H1 (cell line): Measurements from ENCODE around the gene HSP90B1. TPM values are rescaled to one million over a fixed set of nuclear protein-coding genes. Genes with fewer than 3 reads are reported as not detected.
A peak's percentile ranks its signal among the peaks of the same experiment; 100 is the strongest.

Experiments
- CTCF ChIA-PET: fragments of 300-600 bp; sonication (Branson Sonifier 250); formaldehyde crosslinking; loops from one replicate; lab custom pipeline; 2021; ENCODE audit not compliant: partially characterized antibody; lab: Charles Lee
- POLR2A ChIA-PET: fragments of 300-600 bp; sonication (Branson Sonifier 250); formaldehyde crosslinking; loops from one replicate; lab custom pipeline; 2021; ENCODE audit warnings: inconsistent platforms; ENCODE audit not compliant: partially characterized antibody; lab: Charles Lee
- DNase-seq, 2 experiments: peaks; one replicate each; pipeline versions ENCODE4 v3.0.0 to v3.0.0-alpha.2; 2010 to 2022; ENCODE audit warnings: low spot score in 2 of 2, low read depth in 1 of 2, mixed read lengths in 1 of 2
- FAIRE-seq: peaks from 2 replicates; lab custom pipeline; 2011; peaks lifted over from hg19 to GRCh38; lab: Jason Lieb, UNC
- H2AFZ ChIP-seq: 2 replicates; pipeline ENCODE4 v1.8.1; 2012; ENCODE audit warnings: low read length, inconsistent platforms
- H2AK5ac ChIP-seq: 2 replicates; pipeline ENCODE4 v1.6.1; 2013; ENCODE audit warnings: low read depth, low read length
- H2BK120ac ChIP-seq: replicated peaks from 2 replicates; pipeline ENCODE3; 2013; ENCODE audit warnings: low read depth, low read length, inconsistent platforms
- H2BK12ac ChIP-seq: 2 replicates; pipeline ENCODE4 v1.6.1; 2013; ENCODE audit warnings: low read depth, low read length
- H2BK15ac ChIP-seq: 2 replicates; pipeline ENCODE4 v1.6.1; 2013; ENCODE audit warnings: low read length
- H2BK20ac ChIP-seq: 2 replicates; pipeline ENCODE4 v1.6.1; 2013; ENCODE audit warnings: low read length
- H2BK5ac ChIP-seq: 2 replicates; pipeline ENCODE4 v1.6.1; 2013; ENCODE audit warnings: low read depth, low read length
- H3K14ac ChIP-seq: 2 replicates; pipeline ENCODE4 v1.6.1; 2013; ENCODE audit warnings: inconsistent platforms; ENCODE audit not compliant: insufficient read length
- H3K18ac ChIP-seq: 2 replicates; pipeline ENCODE4 v1.6.1; 2013; ENCODE audit warnings: low read length; ENCODE audit errors: extremely low read depth
- H3K23ac ChIP-seq: 2 replicates; pipeline ENCODE4 v1.6.1; 2013; ENCODE audit warnings: inconsistent platforms; ENCODE audit not compliant: insufficient read length
- H3K23me2 ChIP-seq: 2 replicates; pipeline ENCODE4 v1.6.1; 2013; ENCODE audit warnings: low read depth, low read length
- H3K27ac ChIP-seq: 2 replicates; pipeline ENCODE4 v1.6.1; 2011; ENCODE audit warnings: low read depth, low read length, inconsistent platforms
- H3K27me3 ChIP-seq, 4 experiments: replicated peaks in 1 of 4; 1 replicate in 1 of 4; 2 replicates in 3 of 4; pipeline versions ENCODE4 v1.6.1 to v1.8.1; 2011 to 2013; ENCODE audit warnings: low read length in 3 of 4, mild to moderate bottlenecking in 3 of 4, inconsistent platforms in 2 of 4, mixed read lengths in 2 of 4, moderate library complexity in 1 of 4; ENCODE audit not compliant: control insufficient read depth in 3 of 4, insufficient read depth in 3 of 4; ENCODE audit errors: extremely low read depth in 1 of 4
- H3K36me3 ChIP-seq, 4 experiments: 2 replicates each; pipeline versions ENCODE4 v1.6.1 to v1.8.1; 2011 to 2013; ENCODE audit warnings: mild to moderate bottlenecking in 4 of 4, low read length in 3 of 4, moderate library complexity in 2 of 4, control low read depth in 1 of 4, inconsistent platforms in 1 of 4; ENCODE audit not compliant: insufficient read depth in 4 of 4, control insufficient read depth in 2 of 4
- H3K4ac ChIP-seq: replicated peaks from 2 replicates; pipeline ENCODE3; 2013; ENCODE audit warnings: low read length, low read depth, mixed read lengths, inconsistent platforms; ENCODE audit not compliant: insufficient read length
- H3K4me1 ChIP-seq, 4 experiments: replicated peaks in 1 of 4; 1 replicate in 1 of 4; 2 replicates in 3 of 4; pipeline versions ENCODE4 v1.6.1 to v1.8.1; 2011 to 2013; ENCODE audit warnings: low read length in 3 of 4, inconsistent platforms in 2 of 4, mixed read lengths in 1 of 4; ENCODE audit not compliant: insufficient read depth in 4 of 4, control insufficient read depth in 3 of 4
- H3K4me2 ChIP-seq, 2 experiments: 2 replicates each; pipeline versions ENCODE4 v1.6.1 to v1.8.1; 2011 to 2013; ENCODE audit warnings: low read depth in 2 of 2, low read length in 2 of 2, control low read depth in 1 of 2, inconsistent platforms in 1 of 2, mild to moderate bottlenecking in 1 of 2; ENCODE audit not compliant: insufficient read depth in 1 of 2
- H3K4me3 ChIP-seq, 4 experiments: fragments of 200-600, 300-600 bp in 1 of 4; sonication (generic), shearing (Covaris generic), sonication (Bioruptor Twin) in 1 of 4; 2 replicates each; pipeline versions ENCODE4 v1.5.1 to v1.8.1; 2011 to 2016; ENCODE audit warnings: low read length in 4 of 4, low read depth in 3 of 4, control low read depth in 2 of 4, inconsistent platforms in 2 of 4, mild to moderate bottlenecking in 2 of 4, mixed read lengths in 1 of 4, moderate library complexity in 1 of 4; ENCODE audit not compliant: insufficient read depth in 2 of 4; ENCODE audit errors: extremely low read depth in 1 of 4
- H3K56ac ChIP-seq: replicated peaks from 2 replicates; pipeline ENCODE3; 2013; ENCODE audit warnings: low read depth, mild to moderate bottlenecking, mixed read lengths, low read length, inconsistent platforms; ENCODE audit not compliant: insufficient read length
- H3K79me1 ChIP-seq: 2 replicates; pipeline ENCODE4 v1.6.1; 2013; ENCODE audit warnings: low read depth, low read length, control low read depth
- H3K79me2 ChIP-seq, 2 experiments: 2 replicates each; pipeline versions ENCODE4 v1.6.1 to v1.8.1; 2012 to 2013; ENCODE audit warnings: low read length in 2 of 2, mild to moderate bottlenecking in 2 of 2, inconsistent platforms in 1 of 2; ENCODE audit not compliant: insufficient read depth in 2 of 2, control insufficient read depth in 1 of 2
- H3K9ac ChIP-seq, 4 experiments: replicated peaks in 1 of 4; 1 replicate in 1 of 4; 2 replicates in 3 of 4; pipeline versions ENCODE4 v1.6.1 to v1.8.1; 2011 to 2013; ENCODE audit warnings: low read depth in 3 of 4, low read length in 3 of 4, control low read depth in 2 of 4, mild to moderate bottlenecking in 2 of 4, moderate library complexity in 2 of 4, inconsistent platforms in 1 of 4; ENCODE audit errors: extremely low read depth in 1 of 4
- H3K9me3 ChIP-seq, 2 experiments: 2 replicates each; pipeline versions ENCODE4 v1.6.1 to v1.8.1; 2012 to 2013; ENCODE audit warnings: mild to moderate bottlenecking in 2 of 2, moderate library complexity in 2 of 2, control low read depth in 1 of 2, inconsistent platforms in 1 of 2, low read depth in 1 of 2, low read length in 1 of 2, mixed read lengths in 1 of 2; ENCODE audit not compliant: insufficient read depth in 2 of 2
- H4K20me1 ChIP-seq, 2 experiments: replicated peaks in 1 of 2; 2 replicates each; pipeline versions ENCODE3 to v1.8.1; 2011 to 2013; ENCODE audit warnings: inconsistent platforms in 2 of 2, low read length in 2 of 2, mild to moderate bottlenecking in 1 of 2; ENCODE audit not compliant: insufficient read depth in 2 of 2, control insufficient read depth in 1 of 2
- H4K5ac ChIP-seq: 2 replicates; pipeline ENCODE4 v1.6.1; 2013; ENCODE audit warnings: low read length, low read depth, mixed read lengths, inconsistent platforms; ENCODE audit not compliant: insufficient read length
- H4K8ac ChIP-seq: 2 replicates; pipeline ENCODE4 v1.8.0; 2013; ENCODE audit warnings: mild to moderate bottlenecking, moderate library complexity, low read length, inconsistent platforms; ENCODE audit not compliant: insufficient read depth; ENCODE audit errors: extremely low read depth
- H4K91ac ChIP-seq: replicated peaks from 2 replicates; pipeline ENCODE3; 2013; ENCODE audit warnings: low read length, mixed read lengths, inconsistent platforms; ENCODE audit not compliant: insufficient read length
- FOSL1 ChIP-seq: IDR thresholded peaks from 2 replicates; pipeline ENCODE4 v1.6.1; 2011; ENCODE audit warnings: mild to moderate bottlenecking, low read depth, low read length, moderate library complexity; ENCODE audit not compliant: insufficient read depth
- RAD21 ChIP-seq, 2 experiments: IDR thresholded peaks in 1 of 2; conservative IDR thresholded peaks in 1 of 2; 2 replicates each; pipeline ENCODE4 v1.6.1; 2011; ENCODE audit warnings: low read depth in 2 of 2, low read length in 2 of 2, improper control_type of control experiment in 1 of 2, inconsistent platforms in 1 of 2, mild to moderate bottlenecking in 1 of 2, moderate library complexity in 1 of 2
- TAF1 ChIP-seq: IDR thresholded peaks from 2 replicates; pipeline ENCODE4 v1.6.1; 2011; ENCODE audit warnings: mild to moderate bottlenecking, low read depth, low read length
- WGBS, 2 experiments: shearing (Covaris generic) in 1 of 2; methylation state at CpG; one replicate each; pipeline versions ENCODE4 v1.1.6 to v1.1.7; 2013 to 2015; ENCODE audit warnings: low lambda C conversion rate in 2 of 2, mixed read lengths in 2 of 2, inconsistent platforms in 1 of 2, low coverage in 1 of 2, missing lambda C conversion rate in 1 of 2; ENCODE audit not compliant: insufficient replicate concordance in 2 of 2, insufficient coverage in 1 of 2, insufficient read length in 1 of 2; ENCODE audit errors: extremely low coverage in 1 of 2, missing lambda C conversion rate in 1 of 2; 5-methylcytosine and 5-hydroxymethylcytosine counted together
- polyA plus RNA-seq, 7 experiments: library from polyadenylated mRNA; depleted of rRNA in 3 of 7; stranded (reverse) in 5 of 7; unstranded in 2 of 7; fragments of >200 nt in 5 of 7; fragments of 200-250 nt in 2 of 7; gene quantifications; 1 replicate in 5 of 7; 2 replicates in 1 of 7; 4 replicates in 1 of 7; pipeline versions ENCODE4 v1.2.1 to v1.2.3, GENCODE V29; 2011 to 2013; ENCODE audit warnings: missing spikeins in 2 of 7, mixed read lengths in 2 of 7
- total RNA-seq: library from RNA; stranded (reverse); fragmentation: NEBNext Ultra II Directional; extraction: Animal tissue kit (Norgen Biotek cat#: 25700); gene quantifications from 2 replicates; pipeline ENCODE4 v1.2.1, GENCODE V29; 2021
- TF ChIP-seq, protein P1 (sequence below), 3 experiments: IDR thresholded peaks; 1 replicate in 2 of 3; 2 replicates in 1 of 3; pipeline versions ENCODE4 v1.5.1 to v1.6.1; 2011; ENCODE audit warnings: low read length in 3 of 3, mild to moderate bottlenecking in 3 of 3, inconsistent platforms in 2 of 3, low read depth in 1 of 3, moderate library complexity in 1 of 3; ENCODE audit not compliant: insufficient read depth in 1 of 3; ENCODE audit errors: control extremely low read depth in 1 of 3

HSP90B1 gene
- total and polyA plus RNA-seq, 2 of the 8 experiments (the other 6 are each of a cell fraction or from before 2014, with no cell fraction given) = 161 to 847 TPM

DNA sequence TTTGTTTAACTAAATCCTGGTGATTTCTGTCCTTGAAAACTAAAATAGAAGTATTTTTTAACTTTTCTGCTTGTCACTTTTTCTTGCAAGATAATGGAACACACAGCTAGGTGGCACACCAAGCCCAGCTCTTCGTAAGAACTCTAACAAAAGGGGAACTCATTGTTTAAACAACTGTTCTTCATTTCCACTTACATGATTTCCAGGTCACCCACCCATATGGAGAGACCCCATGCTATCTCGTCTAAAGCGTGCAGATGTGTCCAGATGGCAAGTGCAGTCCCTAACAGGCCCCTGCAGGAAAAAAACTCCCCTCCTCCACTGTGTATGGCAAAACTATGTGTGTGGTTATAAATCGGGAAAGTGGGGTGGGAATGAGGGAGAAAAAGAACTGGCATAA, 45.9 kb upstream of the HSP90B1 start:
- no peak overlapping the region for H3K18ac ChIP-seq
- H2BK20ac ChIP-seq = no peak overlapping the region
- no peak overlapping the region for H3K23ac ChIP-seq
- peak; percentile 52 for FAIRE-seq
- H2BK15ac ChIP-seq = no peak overlapping the region
- peak; percentile 76 to 79 for TF ChIP-seq RAD21 (IDR thresholded peaks at IDR 0.05 in 1 of 2, conservative IDR thresholded peaks at IDR 0.05 in 1 of 2; ENCODE audit: low read depth in 2 of 2, low read length in 2 of 2)
- no peak for TF ChIP-seq TAF1
- TF ChIP-seq, protein P1, sequence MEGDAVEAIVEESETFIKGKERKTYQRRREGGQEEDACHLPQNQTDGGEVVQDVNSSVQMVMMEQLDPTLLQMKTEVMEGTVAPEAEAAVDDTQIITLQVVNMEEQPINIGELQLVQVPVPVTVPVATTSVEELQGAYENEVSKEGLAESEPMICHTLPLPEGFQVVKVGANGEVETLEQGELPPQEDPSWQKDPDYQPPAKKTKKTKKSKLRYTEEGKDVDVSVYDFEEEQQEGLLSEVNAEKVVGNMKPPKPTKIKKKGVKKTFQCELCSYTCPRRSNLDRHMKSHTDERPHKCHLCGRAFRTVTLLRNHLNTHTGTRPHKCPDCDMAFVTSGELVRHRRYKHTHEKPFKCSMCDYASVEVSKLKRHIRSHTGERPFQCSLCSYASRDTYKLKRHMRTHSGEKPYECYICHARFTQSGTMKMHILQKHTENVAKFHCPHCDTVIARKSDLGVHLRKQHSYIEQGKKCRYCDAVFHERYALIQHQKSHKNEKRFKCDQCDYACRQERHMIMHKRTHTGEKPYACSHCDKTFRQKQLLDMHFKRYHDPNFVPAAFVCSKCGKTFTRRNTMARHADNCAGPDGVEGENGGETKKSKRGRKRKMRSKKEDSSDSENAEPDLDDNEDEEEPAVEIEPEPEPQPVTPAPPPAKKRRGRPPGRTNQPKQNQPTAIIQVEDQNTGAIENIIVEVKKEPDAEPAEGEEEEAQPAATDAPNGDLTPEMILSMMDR (IDR thresholded peaks at IDR 0.05; ENCODE audit: control extremely low read depth in 1 of 3, insufficient read depth in 1 of 3, low read depth in 1 of 3, low read length in 3 of 3) = peak in 2 of 3 experiments; percentile 32 to 42; a peak in 2 of 4 replicates
- TF ChIP-seq FOSL1 = no peak
- TF ChIP-seq, all 59 proteins: peak for 2
- ChIA-PET POLR2A (interaction anchor here (1.0 to 2.6 kb wide), 2 partner anchors 46 to 68 kb away, joined by 3 to 10 read pairs; partner anchors contain the start of gene HSP90B1), CTCF (interaction anchor here (0.7 to 2.1 kb wide), 18 partner anchors 8 to 225 kb away, joined by 3 to 9 read pairs (median 4); partner anchors contain the start of gene HSP90B1)
- no peak for DNase-seq
- no peak overlapping the region for H4K91ac ChIP-seq
- no peak overlapping the region for H3K9ac ChIP-seq
- no peak overlapping the region for H2AFZ ChIP-seq
- no peak overlapping the region for H2BK12ac ChIP-seq
- H3K79me1 ChIP-seq = no peaks in the 10 kb centered on the region
- no peaks in the 10 kb centered on the region for H3K4me1 ChIP-seq
- no peak overlapping the region for H3K4ac ChIP-seq
- no peaks in the 10 kb centered on the region for H3K23me2 ChIP-seq
- H3K4me3 ChIP-seq = no peak overlapping the region
- no peak overlapping the region for H4K5ac ChIP-seq
- H3K27me3 ChIP-seq = no peaks in the 10 kb centered on the region
- H4K20me1 ChIP-seq = no peaks in the 10 kb centered on the region
- no peak overlapping the region for H3K27ac ChIP-seq
- H3K9me3 ChIP-seq = no peaks in the 10 kb centered on the region
- H2BK120ac ChIP-seq = no peak overlapping the region
- H2AK5ac ChIP-seq = no peak overlapping the region
- no peak overlapping the region for H3K14ac ChIP-seq
- no peak overlapping the region for H2BK5ac ChIP-seq
- H4K8ac ChIP-seq = no peak overlapping the region
- WGBS, 2 experiments = 59% methylated on average over 4 of the region's 4 CpGs; no CpG with 5 or more reads in 1 of the 2 experiments
- H3K4me2 ChIP-seq = no peak overlapping the region
- no peaks in the 10 kb centered on the region for H3K36me3 ChIP-seq
- H3K56ac ChIP-seq = no peak overlapping the region
- no peaks in the 10 kb centered on the region for H3K79me2 ChIP-seq
